GM12873 (cell line): Measurements from ENCODE around the gene GRHL3.

Source experiments
- CTCF ChIP-seq: IDR thresholded peaks from 2 replicates; pipeline ENCODE4 v1.5.1; 2012; ENCODE audit warnings: low read depth, mild to moderate bottlenecking, moderate library complexity, low read length, control low read depth; ENCODE audit not compliant: insufficient read depth; ENCODE audit errors: missing control alignments

Gene GRHL3

GRCh38 chr1:24319312-24319863 is at the start of gene GRHL3:
Gene GRHL3 (plus strand): TSS chr1:24319357. CDS start chr1:24319552, 195 bp downstream.
- TF ChIP-seq CTCF, result no peak

- TF ChIP-seq CTCF, result no peak
Measured at GRCh38 chr1:24275104-24275410, 44.1 kb upstream of the GRHL3 start.

GRCh38 chr1:24275510-24275909 is 43.6 kb upstream of the GRHL3 start:
- TF ChIP-seq CTCF, result no peak

GRCh38 chr1:24276791-24277190 is 42.4 kb upstream of the GRHL3 start:
- no peak for TF ChIP-seq CTCF

GRCh38 chr1:24277420-24278169 is 41.6 kb upstream of the GRHL3 start:
- TF ChIP-seq CTCF, result no peak

GRCh38 chr1:24278726-24279125 is 40.4 kb upstream of the GRHL3 start:
- no peak for TF ChIP-seq CTCF

- TF ChIP-seq CTCF, result no peak
Measured at GRCh38 chr1:24279590-24280232, 39.4 kb upstream of the GRHL3 start.
